Osteoblast (primary cell): Measurements from ENCODE around the gene ZBTB40. TPM values are rescaled to one million over a fixed set of nuclear protein-coding genes. Genes with fewer than 3 reads are reported as not detected.

Experiments
- DNase-seq: peaks from one replicate; pipeline ENCODE4 v3.0.0; 2011; ENCODE audit warnings: low spot score, mixed read lengths; ENCODE audit not compliant: insufficient read length; ENCODE audit errors: missing footprints
- H2AFZ ChIP-seq: 2 replicates; pipeline ENCODE4 v1.6.0; 2011; ENCODE audit warnings: mild to moderate bottlenecking, low read length
- H3K27ac ChIP-seq: 2 replicates; pipeline ENCODE4 v1.5.1; 2011; ENCODE audit warnings: mild to moderate bottlenecking, low read depth, low read length, moderate library complexity
- H3K27me3 ChIP-seq: 2 replicates; pipeline ENCODE4 v1.6.0; 2012; ENCODE audit warnings: mild to moderate bottlenecking, control low read depth, inconsistent platforms, low read length, moderate library complexity; ENCODE audit not compliant: insufficient read depth
- H3K36me3 ChIP-seq: 2 replicates; pipeline ENCODE4 v1.5.1; 2011; ENCODE audit warnings: mild to moderate bottlenecking, low read length, control low read depth, moderate library complexity; ENCODE audit not compliant: insufficient read depth
- H3K4me1 ChIP-seq: 2 replicates; pipeline ENCODE4 v1.5.1; 2011; ENCODE audit warnings: mild to moderate bottlenecking, low read length, control low read depth, moderate library complexity; ENCODE audit not compliant: insufficient read depth
- H3K4me2 ChIP-seq: 2 replicates; pipeline ENCODE4 v1.6.0; 2011; ENCODE audit warnings: mild to moderate bottlenecking, low read length; ENCODE audit not compliant: insufficient read depth
- H3K4me3 ChIP-seq: fragments of 200-600 bp; sonication (generic); 3 replicates; pipeline ENCODE4 v1.5.1; 2012; ENCODE audit warnings: mild to moderate bottlenecking, low read length, inconsistent platforms; ENCODE audit not compliant: insufficient read depth
- H3K79me2 ChIP-seq: 2 replicates; pipeline ENCODE4 v1.6.0; 2012; ENCODE audit warnings: mild to moderate bottlenecking, low read length, control low read depth, inconsistent platforms; ENCODE audit not compliant: insufficient read depth
- H3K9me3 ChIP-seq: 2 replicates; pipeline ENCODE4 v1.5.1; 2011; ENCODE audit warnings: low read depth, low read length, control low read depth
- H4K20me1 ChIP-seq: 2 replicates; pipeline ENCODE4 v1.6.0; 2012; ENCODE audit warnings: mild to moderate bottlenecking, low read length, control low read depth; ENCODE audit not compliant: insufficient read depth
- total RNA-seq: library from RNA; depleted of rRNA; stranded (reverse); fragments of >200 nt; gene quantifications from 2 replicates; pipeline ENCODE4 v1.2.3, GENCODE V29; 2012
- TF ChIP-seq, protein P1 (sequence below): IDR thresholded peaks from 2 replicates; pipeline ENCODE4 v1.5.1; 2011; ENCODE audit warnings: mild to moderate bottlenecking, low read depth, low read length, moderate library complexity; ENCODE audit errors: extremely low read depth

Gene ZBTB40
- total RNA-seq, 1 donor, result 16.3 TPM

DNA sequence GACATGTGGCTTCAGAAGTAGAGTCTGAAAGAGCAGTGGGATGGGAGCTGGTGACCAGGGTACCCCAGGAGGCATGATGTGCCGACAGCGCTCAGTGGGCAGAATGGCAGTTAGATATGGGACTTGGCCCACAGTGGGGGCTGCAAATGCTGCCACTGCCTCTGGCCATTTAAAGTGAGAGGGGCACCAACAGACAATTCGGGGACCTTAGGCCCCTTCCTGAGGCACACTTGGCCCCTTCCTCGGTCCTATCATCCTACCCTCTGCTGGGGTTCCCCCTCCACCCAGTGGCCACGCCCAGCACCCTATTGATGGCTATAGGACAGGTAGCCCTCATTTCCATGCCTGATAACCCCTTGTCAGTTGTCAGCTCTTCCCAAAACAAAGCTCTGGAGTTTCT, 75.0 kb downstream of the ZBTB40 start:
- no peak overlapping the region for H3K4me2 ChIP-seq
- no peaks in the 10 kb centered on the region for H3K9me3 ChIP-seq
- peaks cover 33% of the 10 kb centered on the region for H3K36me3 ChIP-seq
- H3K27me3 ChIP-seq, result no peaks in the 10 kb centered on the region
- DNase-seq, result no peak
- H3K4me3 ChIP-seq, result no peak overlapping the region
- H3K79me2 ChIP-seq, result no peaks in the 10 kb centered on the region
- H3K27ac ChIP-seq, result no peak overlapping the region
- no peak overlapping the region for H2AFZ ChIP-seq
- H4K20me1 ChIP-seq, result no peaks in the 10 kb centered on the region
- no peaks in the 10 kb centered on the region for H3K4me1 ChIP-seq
- TF ChIP-seq, protein P1, sequence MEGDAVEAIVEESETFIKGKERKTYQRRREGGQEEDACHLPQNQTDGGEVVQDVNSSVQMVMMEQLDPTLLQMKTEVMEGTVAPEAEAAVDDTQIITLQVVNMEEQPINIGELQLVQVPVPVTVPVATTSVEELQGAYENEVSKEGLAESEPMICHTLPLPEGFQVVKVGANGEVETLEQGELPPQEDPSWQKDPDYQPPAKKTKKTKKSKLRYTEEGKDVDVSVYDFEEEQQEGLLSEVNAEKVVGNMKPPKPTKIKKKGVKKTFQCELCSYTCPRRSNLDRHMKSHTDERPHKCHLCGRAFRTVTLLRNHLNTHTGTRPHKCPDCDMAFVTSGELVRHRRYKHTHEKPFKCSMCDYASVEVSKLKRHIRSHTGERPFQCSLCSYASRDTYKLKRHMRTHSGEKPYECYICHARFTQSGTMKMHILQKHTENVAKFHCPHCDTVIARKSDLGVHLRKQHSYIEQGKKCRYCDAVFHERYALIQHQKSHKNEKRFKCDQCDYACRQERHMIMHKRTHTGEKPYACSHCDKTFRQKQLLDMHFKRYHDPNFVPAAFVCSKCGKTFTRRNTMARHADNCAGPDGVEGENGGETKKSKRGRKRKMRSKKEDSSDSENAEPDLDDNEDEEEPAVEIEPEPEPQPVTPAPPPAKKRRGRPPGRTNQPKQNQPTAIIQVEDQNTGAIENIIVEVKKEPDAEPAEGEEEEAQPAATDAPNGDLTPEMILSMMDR, result no peak

DNA sequence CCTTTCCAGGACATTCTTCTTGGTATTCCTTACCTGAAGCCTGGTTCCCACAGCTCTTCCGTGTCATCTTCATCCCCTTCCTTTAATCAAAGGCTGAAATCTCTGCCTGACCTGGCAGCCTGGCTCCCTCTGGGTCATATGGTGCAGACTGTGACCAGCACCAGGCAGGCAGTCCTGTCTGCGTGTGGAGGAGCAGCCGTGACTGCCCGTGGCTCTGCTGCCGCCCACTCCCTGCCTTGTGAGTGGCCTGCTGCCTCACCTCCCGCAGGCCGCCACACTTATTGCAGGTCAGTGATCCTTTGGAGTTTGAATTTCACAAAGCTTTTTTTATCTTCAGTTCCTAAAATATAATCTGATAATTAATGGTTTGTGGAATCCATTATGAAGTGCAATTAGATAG, 75.5 kb downstream of the ZBTB40 start:
- Histone ChIP-seq H3K36me3 (peaks cover 28% of the 10 kb centered on the region), H3K27me3 (no peaks in the 10 kb centered on the region), H3K27ac (no peak overlapping the region), H3K4me2 (no peak overlapping the region), H4K20me1 (no peaks in the 10 kb centered on the region), H3K4me3 (no peak overlapping the region), H3K79me2 (no peaks in the 10 kb centered on the region), H3K4me1 (no peaks in the 10 kb centered on the region), H3K9me3 (no peaks in the 10 kb centered on the region), H2AFZ (no peak overlapping the region)
- TF ChIP-seq, protein P1, result no peak
- DNase-seq, result no peak

DNA sequence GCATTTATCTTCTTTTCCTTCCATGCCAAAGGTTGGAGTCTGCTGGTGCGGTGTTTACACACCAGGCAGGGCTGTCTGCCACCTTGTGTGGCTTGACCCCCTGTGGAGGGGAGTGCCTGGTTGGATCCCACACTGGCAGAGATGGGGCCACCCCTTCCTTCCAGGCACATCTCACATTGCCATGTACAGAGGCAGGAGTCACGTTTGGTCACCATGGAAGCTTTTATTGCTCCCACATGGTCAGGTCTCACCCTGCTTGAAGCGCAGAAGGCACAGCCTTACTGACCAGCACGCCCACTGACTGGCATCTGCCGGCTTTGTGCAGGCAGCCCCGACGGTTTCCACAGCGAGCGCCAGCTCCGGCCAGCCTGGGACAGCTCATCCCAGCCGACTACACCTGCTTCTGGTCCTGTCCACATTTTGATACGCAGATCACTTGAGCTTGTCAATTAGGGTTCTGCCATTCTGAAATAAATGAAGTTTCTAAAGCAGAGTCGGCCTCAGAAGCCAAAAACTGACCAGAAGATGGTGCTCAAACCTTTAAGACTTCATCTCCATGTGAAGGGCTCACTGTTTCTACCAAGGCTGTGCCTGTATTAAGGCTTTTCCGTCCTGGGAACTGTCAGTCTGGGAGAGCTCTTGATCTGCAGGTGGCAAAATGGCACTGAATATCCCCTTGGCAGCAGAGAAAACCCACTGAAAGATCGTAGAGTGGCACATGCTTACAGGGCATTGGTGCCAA, 76.1 kb downstream of the ZBTB40 start:
- peak; percentile 86 for DNase-seq
- Histone ChIP-seq H3K4me2 (no peak overlapping the region), H4K20me1 (no peaks in the 10 kb centered on the region), H3K79me2 (no peaks in the 10 kb centered on the region), H3K9me3 (no peaks in the 10 kb centered on the region), H3K36me3 (peaks cover 24% of the 10 kb centered on the region), H3K27ac (no peak overlapping the region), H3K4me1 (no peaks in the 10 kb centered on the region), H2AFZ (no peak overlapping the region), H3K4me3 (no peak overlapping the region), H3K27me3 (no peaks in the 10 kb centered on the region)
- TF ChIP-seq, protein P1, result no peak

DNA sequence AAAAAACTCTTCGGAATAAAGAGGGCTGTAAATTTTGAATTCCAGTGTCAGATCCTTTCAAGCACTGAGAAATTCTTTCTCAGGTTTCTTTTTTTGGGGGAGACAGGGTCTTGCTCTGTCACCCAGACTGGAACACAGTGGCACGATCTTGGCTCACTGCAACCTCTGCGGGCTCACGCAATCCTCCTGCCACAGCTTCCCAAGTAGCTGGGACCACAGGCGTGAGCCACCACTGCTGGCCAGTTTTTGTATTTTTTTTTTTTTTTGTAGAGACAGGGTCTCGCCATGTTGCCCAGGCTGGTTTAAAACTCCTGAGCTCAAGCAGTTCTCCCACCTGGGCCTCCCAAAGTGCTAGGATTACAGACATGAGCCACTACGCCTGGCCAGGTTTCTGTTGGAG, 76.8 kb downstream of the ZBTB40 start:
- no peaks in the 10 kb centered on the region for H3K9me3 ChIP-seq
- H3K4me3 ChIP-seq, result no peak overlapping the region
- H3K27me3 ChIP-seq, result no peaks in the 10 kb centered on the region
- H3K4me2 ChIP-seq, result no peak overlapping the region
- H3K4me1 ChIP-seq, result no peaks in the 10 kb centered on the region
- TF ChIP-seq, protein P1, result no peak
- H3K27ac ChIP-seq, result no peak overlapping the region
- H3K79me2 ChIP-seq, result no peaks in the 10 kb centered on the region
- H4K20me1 ChIP-seq, result no peaks in the 10 kb centered on the region
- peaks cover 21% of the 10 kb centered on the region for H3K36me3 ChIP-seq
- H2AFZ ChIP-seq, result no peak overlapping the region
- no peak for DNase-seq
